WTC11 (cell line): ENCODE data around the gene EDIL3.

Experiments
- AFF4 ChIP-seq: sonication (generic); formaldehyde crosslinking; IDR thresholded peaks from 2 replicates; pipeline ENCODE4 v1.8.1; 2023; ENCODE audit warnings: mild to moderate bottlenecking, missing genetic modification reagents, borderline replicate concordance
- ATF3 ChIP-seq: sonication (generic); formaldehyde crosslinking; conservative IDR thresholded peaks from 2 replicates; pipeline ENCODE4 v1.8.1; 2022; ENCODE audit warnings: mild to moderate bottlenecking, missing genetic modification reagents
- CTCF ChIP-seq: fragments of 200-600 bp; IDR thresholded peaks from 2 replicates; pipeline ENCODE4 v1.8.0; 2022; ENCODE audit warnings: antibody characterized with exemption
- E2F1 ChIP-seq: sonication (generic); formaldehyde crosslinking; IDR thresholded peaks from 2 replicates; pipeline ENCODE4 v1.8.0; 2022; ENCODE audit warnings: mild to moderate bottlenecking, missing genetic modification reagents
- E2F4 ChIP-seq: sonication (generic); formaldehyde crosslinking; IDR thresholded peaks from 2 replicates; pipeline ENCODE4 v1.8.1; 2022; ENCODE audit warnings: low read depth, mild to moderate bottlenecking, moderate library complexity, missing genetic modification reagents, borderline replicate concordance
- ESRRA ChIP-seq: sonication (generic); formaldehyde crosslinking; IDR thresholded peaks from 2 replicates; pipeline ENCODE4 v1.8.1; 2022; ENCODE audit warnings: mild to moderate bottlenecking, missing genetic modification reagents, borderline replicate concordance
- IRF2 ChIP-seq: sonication (generic); formaldehyde crosslinking; IDR thresholded peaks from 2 replicates; pipeline ENCODE4 v1.8.0; 2022; ENCODE audit warnings: low read depth, missing genetic modification reagents, borderline replicate concordance
- JAZF1 ChIP-seq: fragments of 250-450 bp; sonication (Bioruptor Pico); IDR thresholded peaks from 2 replicates; pipeline ENCODE4 v1.9.0; 2021; ENCODE audit warnings: moderate library complexity, mild to moderate bottlenecking, inconsistent platforms
- MAX ChIP-seq: sonication (generic); formaldehyde crosslinking; IDR thresholded peaks from 2 replicates; pipeline ENCODE4 v1.8.0; 2022; ENCODE audit warnings: mild to moderate bottlenecking, missing genetic modification reagents
- PREB ChIP-seq: sonication (generic); formaldehyde crosslinking; IDR thresholded peaks from 2 replicates; pipeline ENCODE4 v1.8.1; 2022; ENCODE audit warnings: mild to moderate bottlenecking, missing genetic modification reagents, moderate library complexity, borderline replicate concordance
- ZBTB21 ChIP-seq: sonication (generic); formaldehyde crosslinking; IDR thresholded peaks from 2 replicates; pipeline ENCODE4 v1.8.1; 2023; ENCODE audit warnings: mild to moderate bottlenecking, missing genetic modification reagents, borderline replicate concordance
- ZBTB43 ChIP-seq: sonication (generic); formaldehyde crosslinking; IDR thresholded peaks from 2 replicates; pipeline ENCODE4 v1.8.1; 2023; ENCODE audit warnings: mild to moderate bottlenecking, missing genetic modification reagents
- ZNF232 ChIP-seq: sonication (generic); formaldehyde crosslinking; IDR thresholded peaks from 2 replicates; pipeline ENCODE4 v1.8.0; 2022; ENCODE audit warnings: mild to moderate bottlenecking, missing genetic modification reagents
- ZNF512 ChIP-seq: sonication (generic); formaldehyde crosslinking; IDR thresholded peaks from 2 replicates; pipeline ENCODE4 v1.8.1; 2022; ENCODE audit warnings: missing genetic modification reagents, borderline replicate concordance

GRCh38 chr5:84130006-84130580 lies 254.6 kb downstream of the EDIL3 start:
- TF ChIP-seq MAX (CRISPR knock-in tag) (no peak), IRF2 (CRISPR knock-in tag) (no peak), JAZF1 (no peak), ATF3 (CRISPR knock-in tag) (no peak), CTCF (no peak), ZBTB43 (CRISPR knock-in tag) (no peak), ZBTB21 (CRISPR knock-in tag) (no peak), E2F4 (no peak), AFF4 (CRISPR knock-in tag) (no peak), ZNF512 (no peak), ZNF232 (CRISPR knock-in tag) (no peak), PREB (CRISPR knock-in tag) (no peak), E2F1 (CRISPR knock-in tag) (no peak), ESRRA (CRISPR knock-in tag) (no peak)
